ENCODE results near the gene ASTN2.

GRCh38 chr9:117088140-117088539 is 326.7 kb downstream of the ASTN2 start:
- TF ChIP-seq, protein P1, sequence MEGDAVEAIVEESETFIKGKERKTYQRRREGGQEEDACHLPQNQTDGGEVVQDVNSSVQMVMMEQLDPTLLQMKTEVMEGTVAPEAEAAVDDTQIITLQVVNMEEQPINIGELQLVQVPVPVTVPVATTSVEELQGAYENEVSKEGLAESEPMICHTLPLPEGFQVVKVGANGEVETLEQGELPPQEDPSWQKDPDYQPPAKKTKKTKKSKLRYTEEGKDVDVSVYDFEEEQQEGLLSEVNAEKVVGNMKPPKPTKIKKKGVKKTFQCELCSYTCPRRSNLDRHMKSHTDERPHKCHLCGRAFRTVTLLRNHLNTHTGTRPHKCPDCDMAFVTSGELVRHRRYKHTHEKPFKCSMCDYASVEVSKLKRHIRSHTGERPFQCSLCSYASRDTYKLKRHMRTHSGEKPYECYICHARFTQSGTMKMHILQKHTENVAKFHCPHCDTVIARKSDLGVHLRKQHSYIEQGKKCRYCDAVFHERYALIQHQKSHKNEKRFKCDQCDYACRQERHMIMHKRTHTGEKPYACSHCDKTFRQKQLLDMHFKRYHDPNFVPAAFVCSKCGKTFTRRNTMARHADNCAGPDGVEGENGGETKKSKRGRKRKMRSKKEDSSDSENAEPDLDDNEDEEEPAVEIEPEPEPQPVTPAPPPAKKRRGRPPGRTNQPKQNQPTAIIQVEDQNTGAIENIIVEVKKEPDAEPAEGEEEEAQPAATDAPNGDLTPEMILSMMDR (IDR thresholded peaks at IDR 0.05 in 2 of 3, conservative IDR thresholded peaks at IDR 0.05 in 1 of 3; ENCODE audit: borderline replicate concordance in 1 of 3, insufficient read depth in 1 of 3, low read depth in 2 of 3, low read length in 2 of 3) = no peak
- TF ChIP-seq EZH2 (IDR thresholded peaks at IDR 0.05) = no peak
